HEK293 (cell line): ENCODE measurements around the gene SDC3.

Experiments
- CTCF ChIA-PET: fragments of 350-600 bp; formaldehyde crosslinking; extraction: SDS; loops from one replicate; lab custom pipeline; 2021; ENCODE audit warnings: antibody characterized with exemption; lab: Yijun Ruan, JAX
- POLR2A ChIA-PET: fragments of 300-600 bp; formaldehyde crosslinking; extraction: SDS; loops from one replicate; lab custom pipeline; 2020; ENCODE audit warnings: antibody characterized with exemption, inconsistent platforms; lab: Yijun Ruan, JAX
- H3K27ac ChIP-seq: fragments of 200-500 bp; sonication (Bioruptor generic); 2 replicates; pipeline ENCODE4 v1.5.1; 2014; ENCODE audit warnings: low read depth, low read length, control low read depth, inconsistent platforms; ENCODE audit errors: extremely low read depth
- H3K36me3 ChIP-seq, 2 experiments: fragments of 200-500 bp in 1 of 2; sonication (Bioruptor generic) in 1 of 2; 1 replicate in 1 of 2; 2 replicates in 1 of 2; pipeline ENCODE4 v1.5.1; 2014 to 2017; ENCODE audit warnings: inconsistent platforms in 2 of 2, low read length in 2 of 2; ENCODE audit not compliant: control insufficient read depth in 2 of 2, insufficient read depth in 1 of 2
- H3K4me1 ChIP-seq: fragments of 200-500 bp; sonication (Bioruptor generic); 2 replicates; pipeline ENCODE4 v1.5.1; 2014; ENCODE audit warnings: mild to moderate bottlenecking, low read length, inconsistent platforms; ENCODE audit not compliant: control insufficient read depth, insufficient read depth
- H3K4me3 ChIP-seq: 2 replicates; pipeline ENCODE4 v1.5.1; 2011; ENCODE audit warnings: low read depth, mild to moderate bottlenecking, control low read depth, low read length, moderate library complexity
- H3K9me3 ChIP-seq: fragments of 200-500 bp; sonication (Bioruptor generic); 2 replicates; pipeline ENCODE4 v1.5.1; 2014; ENCODE audit warnings: low read depth, low read length, inconsistent platforms; ENCODE audit not compliant: control insufficient read depth, insufficient read depth
- CTCF ChIP-seq: fragments of 450-650 bp; formaldehyde crosslinking; IDR thresholded peaks from 2 replicates; pipeline ENCODE4 v1.5.1; 2016; ENCODE audit warnings: missing biosample characterization, missing genetic modification characterization
- GLIS2 ChIP-seq: fragments of 450-650 bp; formaldehyde crosslinking; IDR thresholded peaks from 2 replicates; pipeline ENCODE4 v1.5.1; 2016; ENCODE audit warnings: missing biosample characterization, missing genetic modification characterization
- KLF17 ChIP-seq: fragments of 450-650 bp; formaldehyde crosslinking; IDR thresholded peaks from 2 replicates; pipeline ENCODE4 v1.5.1; 2016; ENCODE audit warnings: missing biosample characterization, missing genetic modification characterization
- OSR2 ChIP-seq: fragments of 450-650 bp; formaldehyde crosslinking; IDR thresholded peaks from 2 replicates; pipeline ENCODE4 v1.5.1; 2016; ENCODE audit warnings: missing biosample characterization, missing genetic modification characterization
- PATZ1 ChIP-seq: fragments of 450-650 bp; formaldehyde crosslinking; IDR thresholded peaks from 2 replicates; pipeline ENCODE4 v1.5.1; 2016; ENCODE audit warnings: missing biosample characterization, missing genetic modification characterization
- ZBTB48 ChIP-seq: fragments of 450-650 bp; formaldehyde crosslinking; IDR thresholded peaks from 2 replicates; pipeline ENCODE4 v1.5.1; 2016; ENCODE audit warnings: missing biosample characterization, missing genetic modification characterization
- ZNF138 ChIP-seq: fragments of 450-650 bp; formaldehyde crosslinking; IDR thresholded peaks from 2 replicates; pipeline ENCODE4 v1.5.1; 2016; ENCODE audit warnings: missing biosample characterization, missing genetic modification characterization, borderline replicate concordance
- ZNF148 ChIP-seq: fragments of 450-650 bp; formaldehyde crosslinking; IDR thresholded peaks from 2 replicates; pipeline ENCODE4 v1.5.0; 2017; ENCODE audit warnings: missing biosample characterization, missing genetic modification characterization, borderline replicate concordance
- ZNF157 ChIP-seq: fragments of 450-650 bp; formaldehyde crosslinking; IDR thresholded peaks from 2 replicates; pipeline ENCODE4 v1.5.1; 2016; ENCODE audit warnings: missing biosample characterization, missing genetic modification characterization
- ZNF26 ChIP-seq: fragments of 450-650 bp; formaldehyde crosslinking; IDR thresholded peaks from 2 replicates; pipeline ENCODE4 v1.5.1; 2016; ENCODE audit warnings: missing biosample characterization, missing genetic modification characterization
- ZNF596 ChIP-seq: fragments of 450-650 bp; IDR thresholded peaks from 2 replicates; pipeline ENCODE4 v1.5.0; 2018; ENCODE audit warnings: missing biosample characterization, mild to moderate bottlenecking, missing genetic modification characterization, moderate library complexity
- ZNF768 ChIP-seq: fragments of 450-650 bp; formaldehyde crosslinking; IDR thresholded peaks from 2 replicates; pipeline ENCODE4 v1.5.1; 2018; ENCODE audit warnings: missing biosample characterization, mild to moderate bottlenecking, missing genetic modification characterization

The SDC3 gene

GRCh38 chr1:30901798-30902581 lies 6.6 kb downstream of the SDC3 start:
- no peaks in the 10 kb centered on the region for H3K9me3 ChIP-seq
- no peaks in the 10 kb centered on the region for H3K36me3 ChIP-seq
- CTCF ChIA-PET, result interaction anchor here (0.7 kb wide), 1 partner anchor 122 kb away, joined by 4 read pairs; no protein-coding TSS in a partner anchor
- no peak overlapping the region for H3K4me3 ChIP-seq
- no peak overlapping the region for H3K27ac ChIP-seq
- no peaks in the 10 kb centered on the region for H3K4me1 ChIP-seq
- TF ChIP-seq PATZ1 (tag by site-specific recombination) (0 out of 2 replicates have a peak, but pooled peaks have one; percentile 42), OSR2 (tag by site-specific recombination) (no peak), ZNF157 (tag by site-specific recombination) (no peak), ZNF138 (tag by site-specific recombination) (no peak), ZNF768 (tag by site-specific recombination) (peak; percentile 98), CTCF (no peak), KLF17 (no peak), GLIS2 (tag by site-specific recombination) (0 out of 2 replicates have a peak, but pooled peaks have one; percentile 24), ZNF26 (tag by site-specific recombination) (no peak)
- POLR2A ChIA-PET, result no interaction called here

- Histone ChIP-seq H3K27ac (no peak overlapping the region), H3K4me1 (no peaks in the 10 kb centered on the region), H3K4me3 (no peak overlapping the region), H3K36me3 (no peaks in the 10 kb centered on the region), H3K9me3 (no peaks in the 10 kb centered on the region)
- CTCF ChIA-PET, result interaction anchor here (0.6 to 1.8 kb wide), 5 partner anchors 10 to 182 kb away, joined by 3 to 5 read pairs (median 4); no protein-coding TSS in a partner anchor
- TF ChIP-seq ZBTB48 (tag by site-specific recombination) (peak; percentile 49; the same call in 1 of the 2 replicates), ZNF148 (tag by site-specific recombination) (no peak), ZNF768 (tag by site-specific recombination) (peak; percentile 86; the same call in 1 of the 2 replicates), ZNF596 (tag by site-specific recombination) (no peak)
- POLR2A ChIA-PET, result no interaction called here
Observed at GRCh38 chr1:30900931-30901560, 7.5 kb downstream of the SDC3 start.
